SH-SY5Y (cell line): ENCODE results near the gene BLVRB.

Experiments
- GATA2 ChIP-seq: IDR thresholded peaks from 2 replicates; pipeline ENCODE4 v1.6.1; 2011; ENCODE audit warnings: mild to moderate bottlenecking, low read depth, low read length
- GATA3 ChIP-seq: IDR thresholded peaks from 2 replicates; pipeline ENCODE4 v1.6.1; 2011; ENCODE audit warnings: low read depth, mild to moderate bottlenecking, low read length, moderate library complexity

DNA sequence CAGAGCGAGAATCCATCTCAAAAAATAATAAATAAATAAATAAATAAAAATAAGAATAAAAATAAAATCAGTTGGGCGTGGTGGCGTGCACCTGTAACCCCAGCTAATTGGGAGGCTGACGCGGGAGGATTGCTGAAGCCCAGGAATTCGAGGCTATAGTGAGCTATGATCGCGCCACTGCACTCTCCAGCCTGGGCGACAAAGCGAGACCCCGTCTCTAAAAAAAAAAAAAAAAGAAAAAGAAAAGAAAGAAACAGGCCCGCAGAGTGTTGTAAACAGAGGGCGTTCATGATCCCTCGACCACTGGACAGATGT, 45.1 kb downstream of the BLVRB start:
- TF ChIP-seq GATA2 (no peak), GATA3 (no peak)
